AG09309 (cell line): ENCODE data around the gene PTTG1IP.

Experiments
- DNase-seq: peaks from one replicate; pipeline ENCODE4 v3.0.0-alpha.2; 2010; ENCODE audit warnings: low read depth
- H3K4me3 ChIP-seq: 2 replicates; pipeline ENCODE4 v1.5.1; 2011; ENCODE audit warnings: mild to moderate bottlenecking, low read depth, low read length, moderate library complexity; ENCODE audit not compliant: control insufficient read depth
- TF ChIP-seq, protein P1 (sequence below): IDR thresholded peaks from 2 replicates; pipeline ENCODE4 v1.5.1; 2011; ENCODE audit warnings: mild to moderate bottlenecking, low read depth, low read length, inconsistent platforms; ENCODE audit not compliant: insufficient read depth, control insufficient read depth; ENCODE audit errors: missing control alignments

The PTTG1IP gene

DNA sequence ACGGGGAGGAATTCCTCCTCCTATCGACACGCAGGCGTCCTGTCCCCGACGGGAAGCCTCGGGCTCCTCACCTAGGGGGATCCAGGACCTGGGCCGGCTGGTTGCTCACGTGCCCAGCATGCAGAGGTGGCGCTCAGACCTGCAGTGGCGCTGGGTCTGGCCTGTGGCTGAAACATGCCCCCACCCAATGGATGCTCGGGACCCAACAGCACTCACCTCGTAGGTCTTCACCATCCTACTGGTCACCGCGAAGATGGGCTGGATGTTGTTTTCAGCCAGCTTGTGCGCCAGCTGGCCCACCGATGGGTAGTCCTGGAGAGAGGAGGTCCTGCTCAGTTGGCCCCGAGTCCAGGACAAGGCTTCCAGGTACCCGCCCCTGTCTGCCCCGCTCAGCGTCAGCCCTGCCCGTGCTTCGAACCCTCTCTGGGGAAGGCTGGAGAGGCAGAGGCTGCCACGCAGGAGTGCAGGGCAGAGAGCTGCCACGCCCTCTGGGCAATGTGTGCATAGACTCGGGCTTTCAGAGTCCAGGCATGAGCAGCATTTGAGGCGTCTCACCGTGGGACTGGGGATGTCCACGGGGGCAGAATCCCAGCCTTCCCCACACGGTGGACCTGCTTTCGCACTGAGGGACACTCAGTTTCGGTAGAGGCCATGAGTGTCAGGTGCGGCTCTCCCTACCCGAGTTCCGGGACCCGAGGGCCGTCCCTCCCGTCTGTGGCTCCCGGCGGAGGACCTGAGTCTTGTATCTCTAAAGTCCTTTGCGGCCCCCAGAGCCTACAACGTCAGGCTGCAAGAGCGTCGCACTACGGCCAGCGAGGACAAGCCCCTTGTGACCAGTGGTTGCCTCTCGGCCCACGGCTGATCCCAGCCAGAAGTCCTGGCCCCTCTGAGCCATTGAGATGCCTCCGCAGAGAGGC lies 25.6 kb upstream of the PTTG1IP start:
- no peak for DNase-seq
- TF ChIP-seq, protein P1, sequence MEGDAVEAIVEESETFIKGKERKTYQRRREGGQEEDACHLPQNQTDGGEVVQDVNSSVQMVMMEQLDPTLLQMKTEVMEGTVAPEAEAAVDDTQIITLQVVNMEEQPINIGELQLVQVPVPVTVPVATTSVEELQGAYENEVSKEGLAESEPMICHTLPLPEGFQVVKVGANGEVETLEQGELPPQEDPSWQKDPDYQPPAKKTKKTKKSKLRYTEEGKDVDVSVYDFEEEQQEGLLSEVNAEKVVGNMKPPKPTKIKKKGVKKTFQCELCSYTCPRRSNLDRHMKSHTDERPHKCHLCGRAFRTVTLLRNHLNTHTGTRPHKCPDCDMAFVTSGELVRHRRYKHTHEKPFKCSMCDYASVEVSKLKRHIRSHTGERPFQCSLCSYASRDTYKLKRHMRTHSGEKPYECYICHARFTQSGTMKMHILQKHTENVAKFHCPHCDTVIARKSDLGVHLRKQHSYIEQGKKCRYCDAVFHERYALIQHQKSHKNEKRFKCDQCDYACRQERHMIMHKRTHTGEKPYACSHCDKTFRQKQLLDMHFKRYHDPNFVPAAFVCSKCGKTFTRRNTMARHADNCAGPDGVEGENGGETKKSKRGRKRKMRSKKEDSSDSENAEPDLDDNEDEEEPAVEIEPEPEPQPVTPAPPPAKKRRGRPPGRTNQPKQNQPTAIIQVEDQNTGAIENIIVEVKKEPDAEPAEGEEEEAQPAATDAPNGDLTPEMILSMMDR, result no peak

DNA sequence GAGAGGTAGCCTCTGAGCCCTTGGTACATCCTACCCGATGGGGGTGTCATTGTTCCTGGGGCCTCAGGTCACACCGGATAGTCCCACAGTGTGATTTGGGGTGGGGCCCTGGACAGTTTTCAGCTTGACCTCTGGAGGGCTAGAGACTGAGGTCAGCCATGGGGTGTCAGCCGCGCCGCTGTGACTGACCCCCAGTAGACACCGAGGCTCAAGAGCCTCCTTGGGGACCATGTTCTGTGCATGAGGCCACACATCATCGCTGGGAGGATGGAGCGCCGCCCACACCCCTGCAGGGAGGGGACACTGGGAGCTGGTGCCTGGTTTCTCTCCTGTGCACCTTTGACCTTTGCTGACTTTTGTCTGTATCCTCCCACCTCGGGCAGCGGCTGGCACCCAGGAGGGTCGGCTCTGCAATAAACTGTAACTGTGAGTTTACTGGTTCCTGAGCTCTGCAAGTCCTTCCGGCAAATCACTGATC lies 24.6 kb upstream of the PTTG1IP start:
- no peak overlapping the region for H3K4me3 ChIP-seq
- TF ChIP-seq, protein P1, result no peak
- DNase-seq, result no peak

More for the DNA sequence above, 25.6 kb upstream of the PTTG1IP start:
- no peak overlapping the region for H3K4me3 ChIP-seq

DNA sequence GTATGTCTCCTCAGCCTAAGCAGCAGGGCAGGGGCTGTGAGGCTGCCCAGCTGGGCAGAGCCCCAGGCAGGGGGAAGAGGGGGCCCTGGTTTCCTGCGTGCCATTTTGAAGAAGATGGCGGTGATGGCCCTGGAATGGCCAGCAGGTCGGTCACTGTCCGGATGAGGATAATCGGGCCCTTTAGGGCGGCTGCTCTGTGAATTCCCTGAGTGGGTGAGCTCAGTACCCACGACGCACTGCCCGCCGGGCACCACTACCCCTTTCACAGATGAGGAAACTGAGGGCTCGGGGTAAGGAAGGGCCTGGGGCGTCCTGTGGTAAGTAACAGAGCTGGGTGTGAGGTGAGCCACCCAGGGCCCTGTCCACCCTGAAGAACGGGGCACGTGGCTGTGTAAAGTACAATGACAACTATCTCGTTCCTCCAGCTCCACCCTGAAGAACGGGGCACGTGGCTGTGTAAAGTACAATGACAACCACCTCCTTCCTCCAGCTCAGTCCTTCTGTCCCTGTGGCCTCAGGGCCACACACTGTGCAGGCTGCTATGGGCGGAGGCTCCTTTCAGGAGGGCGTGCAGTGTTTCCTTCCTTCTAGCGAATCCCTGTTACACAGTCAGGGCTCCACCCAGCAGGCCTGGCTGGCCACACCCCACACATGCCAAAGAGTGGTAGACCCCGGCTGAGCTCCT lies 24.0 kb upstream of the PTTG1IP start:
- DNase-seq, result no peak
- H3K4me3 ChIP-seq, result no peak overlapping the region
- TF ChIP-seq, protein P1, result no peak

DNA sequence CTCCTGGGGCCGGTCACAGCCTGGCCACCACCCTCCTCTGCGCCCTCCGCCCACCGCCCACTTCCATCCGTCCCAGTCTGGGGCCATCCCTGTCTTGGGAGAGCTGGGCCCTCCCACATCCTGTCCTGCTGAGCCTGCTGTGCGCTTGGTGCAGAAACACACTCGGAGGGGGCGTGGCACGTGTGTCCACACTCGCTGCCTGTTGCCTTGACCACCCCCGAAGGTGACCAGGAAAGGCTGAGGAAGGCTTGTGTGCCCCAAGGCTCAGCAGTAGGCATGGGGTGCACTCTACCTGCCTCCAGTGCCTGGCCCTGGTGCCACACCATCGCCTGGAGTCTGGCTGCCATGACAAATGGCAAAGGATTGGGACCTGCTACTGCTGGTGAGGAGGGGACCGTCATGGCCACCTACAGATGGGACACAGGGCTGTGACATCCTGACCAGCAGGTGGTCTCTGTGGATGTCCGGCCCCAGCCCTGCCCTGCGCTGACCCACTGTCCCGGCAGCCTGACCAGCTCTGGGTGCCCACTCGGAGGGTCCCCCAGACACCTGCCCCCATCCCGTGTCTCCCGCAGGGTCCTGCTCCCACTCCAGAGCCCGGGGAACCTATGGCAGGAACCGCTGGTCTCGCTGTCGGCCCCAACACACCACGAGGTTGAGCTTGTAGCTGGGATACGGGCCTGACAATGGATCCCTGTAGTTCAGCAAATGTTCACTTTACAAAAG lies 23.2 kb upstream of the PTTG1IP start:
- no peak overlapping the region for H3K4me3 ChIP-seq
- DNase-seq, result no peak
- TF ChIP-seq, protein P1, result no peak

DNA sequence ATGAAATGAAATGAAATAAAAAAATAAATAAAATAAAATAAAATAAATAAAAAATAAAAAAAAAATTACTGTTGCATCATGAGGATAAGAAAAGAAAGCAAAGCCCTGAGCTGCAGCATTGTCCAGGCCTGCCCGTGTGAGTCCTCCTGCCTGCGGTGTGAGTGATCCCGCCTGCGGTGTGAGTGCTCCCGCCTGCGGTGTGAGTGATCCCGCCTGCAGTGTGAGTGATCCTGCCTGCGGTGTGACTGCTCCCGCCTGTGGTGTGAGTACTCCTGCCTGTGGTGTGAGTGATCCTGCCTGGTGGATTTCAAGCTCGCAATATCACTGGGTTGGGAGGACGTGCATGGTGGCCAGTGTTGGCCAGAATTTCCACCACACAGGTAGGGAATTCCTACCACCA lies 22.4 kb upstream of the PTTG1IP start:
- TF ChIP-seq, protein P1, result no peak
- no peak for DNase-seq
- H3K4me3 ChIP-seq, result no peak overlapping the region

DNA sequence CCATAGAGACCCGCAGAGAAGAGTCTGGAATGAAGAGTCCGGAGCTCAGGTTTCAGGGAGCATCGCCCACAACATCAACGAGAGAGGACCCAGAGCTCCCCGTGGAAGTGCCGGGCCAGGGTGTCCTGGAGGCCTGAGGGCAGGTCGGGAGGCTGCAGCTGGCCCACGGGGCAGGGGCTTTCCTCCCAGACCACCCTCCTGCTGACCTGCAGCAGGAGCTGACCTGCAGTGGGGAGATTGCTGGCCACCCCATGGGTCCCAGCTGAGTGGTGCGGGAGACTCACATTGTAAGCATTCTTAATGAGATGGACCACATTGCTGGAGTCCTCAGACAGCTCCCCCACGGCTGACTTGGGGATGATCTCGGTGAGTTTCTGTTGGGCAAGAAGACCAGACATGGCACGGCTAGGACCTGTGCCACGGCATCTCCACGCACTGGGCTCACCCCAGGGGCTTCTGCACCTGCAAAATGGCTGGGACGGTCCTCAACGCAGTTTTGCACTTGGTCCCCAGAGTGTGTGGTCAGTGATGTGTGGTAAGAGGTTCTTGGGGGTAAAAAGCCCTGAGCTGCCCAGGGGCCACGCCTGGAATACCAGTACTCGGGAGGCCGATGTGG lies 21.3 kb upstream of the PTTG1IP start:
- TF ChIP-seq, protein P1, result no peak
- no peak for DNase-seq
- H3K4me3 ChIP-seq, result no peak overlapping the region
